GM19351 (cell line): Measurements from ENCODE around the gene DDX10.

Experiments used
- ATAC-seq: cut with Tn5 transposase; IDR thresholded peaks from one replicate; pipeline ENCODE4 v1.9.1; 2021; ENCODE audit warnings: mild to moderate bottlenecking, moderate library complexity; ENCODE audit not compliant: unreplicated experiment

The DDX10 gene

GRCh38 chr11:108897071-108897481, 232.2 kb downstream of the DDX10 start:
- no peak for ATAC-seq

- no peak for ATAC-seq
Observed at GRCh38 chr11:108897916-108898315, 233.0 kb downstream of the DDX10 start.

GRCh38 chr11:108901359-108901758, 236.5 kb downstream of the DDX10 start:
- no peak for ATAC-seq

GRCh38 chr11:108902027-108902469, 237.2 kb downstream of the DDX10 start:
- no peak for ATAC-seq

- no peak for ATAC-seq
Observed at GRCh38 chr11:108904480-108904879, 239.6 kb downstream of the DDX10 start.

- ATAC-seq = no peak
Observed at GRCh38 chr11:108906329-108906728, 241.5 kb downstream of the DDX10 start.

- no peak for ATAC-seq
Observed at GRCh38 chr11:108906826-108907225, 242.0 kb downstream of the DDX10 start.

GRCh38 chr11:108909041-108909440, 244.2 kb downstream of the DDX10 start:
- ATAC-seq = no peak

- ATAC-seq = no peak
Observed at GRCh38 chr11:108909921-108910320, 245.1 kb downstream of the DDX10 start.

GRCh38 chr11:108912581-108912980, 247.7 kb downstream of the DDX10 start:
- no peak for ATAC-seq

GRCh38 chr11:108913204-108913603, 248.3 kb downstream of the DDX10 start:
- ATAC-seq = no peak

GRCh38 chr11:108914211-108914610, 249.3 kb downstream of the DDX10 start:
- ATAC-seq = no peak

GRCh38 chr11:108914981-108915380, 250.1 kb downstream of the DDX10 start:
- no peak for ATAC-seq

- no peak for ATAC-seq
Observed at GRCh38 chr11:108915666-108916065, 250.8 kb downstream of the DDX10 start.

GRCh38 chr11:108916290-108916689, 251.4 kb downstream of the DDX10 start:
- ATAC-seq = no peak

GRCh38 chr11:108916935-108917334, 252.1 kb downstream of the DDX10 start:
- ATAC-seq = no peak

- no peak for ATAC-seq
Observed at GRCh38 chr11:108921211-108921610, 256.3 kb downstream of the DDX10 start.

GRCh38 chr11:108922241-108922640, 257.4 kb downstream of the DDX10 start:
- ATAC-seq = no peak

- ATAC-seq = no peak
Observed at GRCh38 chr11:108923413-108923812, 258.5 kb downstream of the DDX10 start.

GRCh38 chr11:108926171-108926840, 261.4 kb downstream of the DDX10 start:
- no peak for ATAC-seq

GRCh38 chr11:108926841-108927577, 262.1 kb downstream of the DDX10 start:
- ATAC-seq = no peak

- no peak for ATAC-seq
Observed at GRCh38 chr11:108927791-108928545, 263.1 kb downstream of the DDX10 start.
